GM12864 (cell line): Measurements from ENCODE around the gene ZBTB16.

Experiments used
- DNase-seq: peaks from one replicate; pipeline ENCODE4 v3.0.0-alpha.2; 2011; ENCODE audit warnings: low read depth
- H3K4me3 ChIP-seq: 2 replicates; pipeline ENCODE4 v1.5.1; 2011; ENCODE audit warnings: mild to moderate bottlenecking, low read depth, low read length, control low read depth
- TF ChIP-seq, protein P1 (sequence below): IDR thresholded peaks from 2 replicates; pipeline ENCODE4 v1.5.1; 2011; ENCODE audit warnings: low read depth, mild to moderate bottlenecking, moderate library complexity, low read length, control low read depth, inconsistent platforms; ENCODE audit errors: missing control alignments

ZBTB16 gene

DNA sequence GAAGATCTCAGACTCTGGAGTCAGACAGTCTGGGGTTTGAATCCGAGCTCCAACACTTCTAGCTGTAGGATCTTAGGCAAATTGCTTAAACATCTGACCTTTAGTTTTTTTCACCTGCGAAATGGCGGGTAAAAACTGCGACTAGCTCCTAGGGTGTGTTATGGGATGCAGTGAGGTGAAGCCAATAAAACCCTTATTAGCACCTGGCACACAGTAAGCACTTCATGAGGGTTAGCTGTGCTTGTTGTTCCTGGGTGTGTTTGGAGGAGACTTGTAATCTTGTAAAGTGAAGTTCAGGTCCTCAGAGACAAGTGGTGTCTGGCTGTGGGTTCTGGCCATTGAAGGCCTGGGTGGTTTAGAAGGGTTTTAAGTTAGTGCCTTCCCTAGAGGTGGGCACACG is 68.9 kb downstream of the ZBTB16 start:
- DNase-seq: no peak
- TF ChIP-seq, protein P1, sequence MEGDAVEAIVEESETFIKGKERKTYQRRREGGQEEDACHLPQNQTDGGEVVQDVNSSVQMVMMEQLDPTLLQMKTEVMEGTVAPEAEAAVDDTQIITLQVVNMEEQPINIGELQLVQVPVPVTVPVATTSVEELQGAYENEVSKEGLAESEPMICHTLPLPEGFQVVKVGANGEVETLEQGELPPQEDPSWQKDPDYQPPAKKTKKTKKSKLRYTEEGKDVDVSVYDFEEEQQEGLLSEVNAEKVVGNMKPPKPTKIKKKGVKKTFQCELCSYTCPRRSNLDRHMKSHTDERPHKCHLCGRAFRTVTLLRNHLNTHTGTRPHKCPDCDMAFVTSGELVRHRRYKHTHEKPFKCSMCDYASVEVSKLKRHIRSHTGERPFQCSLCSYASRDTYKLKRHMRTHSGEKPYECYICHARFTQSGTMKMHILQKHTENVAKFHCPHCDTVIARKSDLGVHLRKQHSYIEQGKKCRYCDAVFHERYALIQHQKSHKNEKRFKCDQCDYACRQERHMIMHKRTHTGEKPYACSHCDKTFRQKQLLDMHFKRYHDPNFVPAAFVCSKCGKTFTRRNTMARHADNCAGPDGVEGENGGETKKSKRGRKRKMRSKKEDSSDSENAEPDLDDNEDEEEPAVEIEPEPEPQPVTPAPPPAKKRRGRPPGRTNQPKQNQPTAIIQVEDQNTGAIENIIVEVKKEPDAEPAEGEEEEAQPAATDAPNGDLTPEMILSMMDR: no peak

DNA sequence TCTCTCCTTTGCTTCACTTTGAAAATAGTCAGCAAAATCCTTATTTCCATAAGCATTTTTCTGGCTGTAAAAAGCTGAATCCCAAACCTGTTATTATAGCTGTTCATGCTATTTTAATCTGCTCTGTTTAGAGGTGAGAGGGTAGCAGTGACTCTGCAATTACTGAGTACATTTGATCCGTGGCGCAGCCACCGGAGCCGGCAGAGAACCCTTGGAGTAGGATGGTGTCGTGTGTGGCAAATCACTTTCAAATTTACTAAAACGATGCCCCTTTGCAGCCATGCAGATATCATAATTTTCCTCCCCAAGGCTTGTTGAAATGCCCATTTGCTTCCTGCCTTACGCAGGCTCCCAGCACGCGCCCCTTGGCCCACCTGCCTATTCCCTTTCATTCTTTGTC is 69.6 kb downstream of the ZBTB16 start:
- no peak for DNase-seq
- no peak overlapping the region for H3K4me3 ChIP-seq
- TF ChIP-seq, protein P1: no peak

More for the DNA sequence above, 68.9 kb downstream of the ZBTB16 start:
- no peak overlapping the region for H3K4me3 ChIP-seq

DNA sequence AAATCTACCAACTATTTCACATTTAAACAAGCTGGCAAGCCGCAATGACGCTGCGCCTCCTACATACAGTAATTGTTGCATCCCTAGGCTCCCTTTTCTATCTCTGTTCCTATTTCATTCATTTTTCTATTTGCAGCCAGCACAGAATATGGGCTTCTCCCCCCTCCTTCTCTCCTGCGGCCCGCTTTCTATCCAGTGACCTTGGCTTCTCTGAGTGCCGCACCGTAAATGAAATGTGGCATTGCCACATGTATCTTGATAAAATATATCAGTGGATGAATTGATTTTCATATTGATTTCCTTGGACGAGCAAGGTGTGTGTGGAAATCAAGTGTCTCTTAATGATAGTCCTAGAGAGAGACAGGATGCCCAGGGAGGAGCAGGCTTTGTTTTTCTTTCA is 70.2 kb downstream of the ZBTB16 start:
- TF ChIP-seq, protein P1: no peak
- DNase-seq: no peak
- no peak overlapping the region for H3K4me3 ChIP-seq

DNA sequence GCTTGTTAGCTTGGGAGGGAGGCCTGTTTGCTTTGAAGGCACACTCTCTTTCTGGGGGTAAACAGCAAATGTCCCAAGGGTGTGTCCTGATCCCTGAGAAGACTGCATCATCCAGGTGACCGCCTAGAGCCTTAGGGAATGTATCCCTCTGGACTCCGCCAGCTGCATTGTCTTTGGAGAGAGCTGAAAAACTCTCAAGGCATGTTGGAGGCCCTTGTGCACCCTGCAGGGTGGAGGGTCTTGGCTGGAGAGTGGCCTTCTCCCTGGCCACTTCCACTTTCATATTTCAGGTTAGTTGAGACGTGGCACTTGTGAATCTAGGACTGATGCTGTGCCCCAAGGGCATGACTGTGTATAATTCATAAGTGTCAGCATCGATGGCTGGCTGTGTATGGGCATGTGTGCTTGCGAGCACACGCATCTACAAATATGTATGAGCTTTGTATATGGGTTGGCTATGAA is 70.6 kb downstream of the ZBTB16 start:
- TF ChIP-seq, protein P1: no peak

DNA sequence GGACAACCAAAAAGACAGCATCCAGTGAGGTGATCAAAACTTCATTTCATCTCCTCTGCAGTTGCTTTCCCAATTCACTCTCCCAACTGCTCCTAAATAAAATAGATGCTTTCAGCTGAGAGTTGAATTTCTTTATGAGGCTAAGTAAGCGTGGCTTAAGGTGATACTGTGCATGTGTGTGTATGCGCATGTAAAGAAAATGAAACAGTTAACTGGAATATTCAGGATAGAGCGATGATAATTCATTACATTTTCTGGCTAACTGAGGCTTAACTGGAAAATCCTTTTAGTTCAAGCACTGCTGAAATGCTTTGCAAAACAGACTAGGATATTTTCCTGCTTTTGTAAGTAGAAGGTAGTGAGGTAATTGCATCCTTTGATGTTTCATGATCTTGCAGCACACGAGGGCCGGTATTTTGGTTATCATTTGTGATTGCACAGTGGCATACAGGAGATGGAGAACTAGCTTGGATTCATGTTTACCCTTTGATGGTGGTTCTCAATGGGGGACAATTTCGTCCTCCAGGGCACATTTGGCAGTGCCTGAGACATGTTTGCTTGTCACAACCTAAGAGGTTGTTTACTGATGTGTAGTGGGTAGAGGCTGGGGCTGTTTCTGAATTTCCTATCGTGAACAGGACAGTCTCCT is 71.2 kb downstream of the ZBTB16 start:
- no peak overlapping the region for H3K4me3 ChIP-seq
- TF ChIP-seq, protein P1: no peak

More for the DNA sequence above, 70.6 kb downstream of the ZBTB16 start:
- no peak for DNase-seq
- H3K4me3 ChIP-seq: no peak overlapping the region

DNA sequence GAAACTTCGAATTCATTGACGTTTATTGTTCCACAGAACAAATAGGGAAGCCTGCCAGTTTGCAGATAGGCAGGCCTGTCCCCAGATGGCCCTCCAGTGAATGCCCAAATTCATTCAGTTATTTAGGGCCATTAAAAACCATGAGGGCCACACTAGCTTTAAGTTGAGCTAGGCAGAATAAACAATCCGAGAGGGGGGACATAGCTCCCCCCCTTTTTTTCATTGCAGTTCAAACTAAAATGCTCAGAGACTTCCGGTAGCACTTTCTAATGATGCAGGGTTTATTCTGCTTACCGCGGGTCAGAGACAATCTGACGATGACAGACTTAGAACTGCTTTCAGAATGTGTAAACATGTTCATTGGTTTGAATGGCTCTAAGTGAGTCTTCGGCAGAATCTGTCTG is 72.0 kb downstream of the ZBTB16 start:
- TF ChIP-seq, protein P1: no peak
- H3K4me3 ChIP-seq: no peak overlapping the region
- DNase-seq: no peak

More for the DNA sequence above, 71.2 kb downstream of the ZBTB16 start:
- no peak for DNase-seq

DNA sequence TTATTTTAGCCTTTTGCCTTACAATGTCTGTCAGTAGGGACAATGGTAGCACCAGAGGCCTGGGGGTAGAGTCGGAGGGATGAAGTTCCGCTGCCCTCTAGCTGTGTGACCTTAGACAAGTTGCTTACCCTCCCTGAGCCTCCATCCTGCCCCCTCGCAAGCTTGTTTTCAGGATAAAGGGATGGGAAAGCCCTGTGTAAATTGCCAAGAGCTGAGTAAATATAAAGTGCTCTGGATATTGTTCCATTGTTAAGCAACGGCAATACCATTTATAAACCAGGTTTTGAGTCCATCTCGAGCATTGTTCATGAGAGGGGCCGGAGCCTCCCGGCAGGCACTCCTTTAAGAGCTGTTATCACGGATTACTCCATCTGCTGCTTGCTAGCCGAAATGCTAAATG is 72.9 kb downstream of the ZBTB16 start:
- TF ChIP-seq, protein P1: no peak
- no peak overlapping the region for H3K4me3 ChIP-seq
- DNase-seq: no peak
